NCI-H2196 treated with DMSO at 0.1 percent for 48 hours (cell line): Measurements from ENCODE around the gene ARFIP1.
"Not testable (repeated sequence)": the region's sequence is repeated elsewhere in the genome, so short reads cannot be mapped to it uniquely, and the experiment has no call there.

Experiments
- DNase-seq: peaks from one replicate; lab custom pipeline; 2025; ENCODE audit not compliant: unreplicated experiment; lab: John Stamatoyannopoulos, UW

The ARFIP1 gene

DNA sequence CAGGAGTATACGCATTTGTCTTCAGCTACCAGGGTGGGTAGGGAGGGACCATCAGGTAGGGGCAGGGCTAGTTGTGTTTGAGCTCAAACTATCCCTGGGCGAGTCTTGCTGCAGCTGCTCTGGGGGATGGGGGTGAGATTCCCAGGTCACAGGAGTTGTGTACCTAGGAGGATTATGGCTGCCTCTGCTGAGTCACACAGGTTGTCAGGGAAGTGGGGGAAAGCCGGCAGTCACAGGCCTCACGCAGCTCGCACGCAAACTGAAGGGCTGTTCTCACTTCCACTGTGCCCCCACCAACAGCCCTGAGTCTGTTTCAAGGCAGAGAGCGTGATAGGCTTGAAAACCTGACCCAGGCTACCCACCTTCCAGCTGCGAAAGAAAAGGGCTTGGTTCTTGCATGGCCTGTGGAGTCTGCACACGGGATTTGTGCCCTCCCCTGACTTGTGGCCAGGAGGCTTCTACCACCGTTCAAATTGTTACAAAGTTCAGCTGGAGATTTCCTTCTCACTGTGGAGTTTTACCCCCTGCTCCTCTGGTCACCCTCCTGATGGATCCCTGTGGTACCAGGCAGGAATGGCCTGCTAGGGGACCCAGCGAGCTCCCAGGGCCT lies 63.8 kb downstream of the ARFIP1 start:
- DNase-seq = no peak

- no peak for DNase-seq
These were observed 67.6 kb downstream of the ARFIP1 start for GRCh38 chr4:152847376-152847775.

GRCh38 chr4:152848508-152848907 lies 68.8 kb downstream of the ARFIP1 start:
- DNase-seq = no peak

- DNase-seq = no peak
These were observed 69.6 kb downstream of the ARFIP1 start for GRCh38 chr4:152849350-152849749.

- no peak for DNase-seq
These were observed 70.6 kb downstream of the ARFIP1 start for GRCh38 chr4:152850377-152850776.

DNA sequence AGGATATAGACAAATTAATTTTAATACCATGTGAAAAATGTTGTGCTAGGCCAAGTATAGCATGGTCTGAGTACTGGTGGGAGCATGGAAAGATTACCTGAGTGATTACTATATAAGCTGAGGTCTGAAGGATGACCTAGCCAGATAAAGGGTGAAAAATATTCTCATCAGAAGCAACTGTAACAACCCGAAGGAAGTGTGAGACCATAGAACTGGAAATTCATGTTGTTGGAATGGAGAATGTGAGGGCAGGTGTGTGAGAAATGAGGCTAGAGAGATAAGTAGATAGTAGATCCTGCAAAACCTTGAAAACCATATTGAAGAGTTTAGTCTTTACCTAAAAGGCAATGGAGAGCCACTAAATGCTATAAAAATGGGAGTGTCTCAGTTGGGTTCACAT lies 71.5 kb downstream of the ARFIP1 start:
- DNase-seq = no peak

GRCh38 chr4:152853293-152853692 lies 73.5 kb downstream of the ARFIP1 start:
- no peak for DNase-seq

DNA sequence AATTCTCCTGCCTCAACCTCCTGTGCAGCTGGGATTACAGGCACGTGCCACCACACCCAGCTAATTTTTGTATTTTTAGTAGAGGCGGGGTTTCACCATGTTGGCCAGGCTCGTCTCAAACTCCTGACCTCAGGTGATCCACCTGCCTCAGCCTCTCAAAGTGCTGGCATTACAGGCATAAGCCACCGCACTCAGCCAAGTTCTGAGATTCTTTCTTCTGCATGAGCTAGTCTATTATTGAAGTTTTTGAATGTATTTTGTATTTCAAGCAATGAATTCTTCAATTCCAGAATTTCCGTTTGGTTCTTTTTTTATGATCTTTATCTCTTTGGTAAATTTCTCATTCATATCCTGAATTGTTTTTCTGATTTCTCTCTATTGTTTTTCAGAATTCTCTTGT lies 74.3 kb downstream of the ARFIP1 start:
- DNase-seq = not testable (repeated sequence)

- DNase-seq = no peak
These were observed 77.2 kb downstream of the ARFIP1 start for GRCh38 chr4:152856960-152857359.

- no peak for DNase-seq
These were observed 79.2 kb downstream of the ARFIP1 start for GRCh38 chr4:152858934-152859333.

GRCh38 chr4:152860046-152860445 lies 80.3 kb downstream of the ARFIP1 start:
- DNase-seq = no peak

DNA sequence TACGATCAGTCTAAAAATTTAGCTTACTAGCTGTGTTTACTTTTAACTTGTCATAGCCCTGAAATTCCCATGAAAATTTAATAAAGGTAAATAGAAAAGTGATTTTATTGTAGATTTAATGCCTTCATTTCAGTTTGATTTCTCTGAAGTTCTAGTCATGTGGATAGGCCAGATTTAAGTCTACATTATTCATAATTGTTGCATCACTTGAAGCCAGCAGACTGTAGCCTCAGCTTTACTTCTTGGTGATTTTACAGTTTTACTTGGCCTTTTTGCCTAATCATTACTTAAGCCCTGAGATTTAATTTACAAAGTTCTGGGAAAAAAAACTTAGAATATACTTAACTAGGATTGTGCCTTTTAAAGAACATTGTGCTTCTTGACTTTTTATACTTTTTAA lies 82.9 kb downstream of the ARFIP1 start:
- DNase-seq = no peak

GRCh38 chr4:152864361-152864760 lies 84.6 kb downstream of the ARFIP1 start:
- DNase-seq = no peak

GRCh38 chr4:152866432-152866993 lies 86.8 kb downstream of the ARFIP1 start:
- not testable (repeated sequence) for DNase-seq

- no peak for DNase-seq
These were observed 90.9 kb downstream of the ARFIP1 start for GRCh38 chr4:152870606-152871005.

- no peak for DNase-seq
These were observed 95.5 kb downstream of the ARFIP1 start for GRCh38 chr4:152875261-152875660.

- DNase-seq = no peak
These were observed 98.1 kb downstream of the ARFIP1 start for GRCh38 chr4:152877868-152878267.

DNA sequence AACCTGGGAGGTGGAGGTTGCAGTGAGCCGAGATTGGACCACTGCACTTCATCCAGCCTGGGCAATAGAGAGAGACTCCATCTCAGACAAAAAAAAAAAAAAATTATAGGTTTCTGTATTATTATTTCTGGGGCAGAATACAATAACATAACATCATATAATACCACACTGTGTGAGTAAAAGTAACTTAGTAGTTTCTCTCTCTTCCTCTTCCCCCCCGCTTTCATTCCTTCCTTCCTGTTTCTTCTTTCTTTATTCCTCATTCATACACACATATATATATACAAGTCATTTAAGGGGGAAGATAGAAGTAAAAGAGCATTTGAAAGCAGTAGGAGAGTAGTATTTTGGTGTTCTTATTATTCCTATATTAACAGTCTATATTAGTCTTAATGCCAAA lies 100.5 kb downstream of the ARFIP1 start:
- DNase-seq = no peak

- DNase-seq = no peak
These were observed 102.2 kb downstream of the ARFIP1 start for GRCh38 chr4:152881974-152882373.

GRCh38 chr4:152885185-152885584 lies 105.4 kb downstream of the ARFIP1 start:
- no peak for DNase-seq

GRCh38 chr4:152886201-152886600 lies 106.4 kb downstream of the ARFIP1 start:
- DNase-seq = no peak

DNA sequence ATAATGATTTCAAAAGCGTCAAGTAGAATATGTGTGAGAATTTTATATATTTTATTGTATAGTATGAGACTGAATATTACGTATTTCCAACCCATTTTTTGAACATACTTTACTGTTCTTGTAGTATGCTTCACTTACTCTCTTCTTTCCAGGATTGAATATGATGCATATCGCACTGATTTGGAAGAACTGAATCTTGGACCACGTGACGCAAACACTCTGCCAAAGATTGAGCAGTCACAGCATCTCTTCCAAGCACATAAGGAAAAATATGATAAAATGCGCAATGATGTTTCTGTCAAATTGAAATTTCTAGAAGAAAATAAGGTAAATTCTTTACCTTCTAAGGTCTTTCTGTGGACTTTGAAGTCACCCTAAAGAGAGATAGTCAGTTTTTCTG lies 108.2 kb downstream of the ARFIP1 start:
- no peak for DNase-seq

GRCh38 chr4:152892974-152893373 lies 113.2 kb downstream of the ARFIP1 start:
- no peak for DNase-seq
